ENCODE data around the gene GDA. TPM values are rescaled to one million over a fixed set of nuclear protein-coding genes. Genes with fewer than 3 reads are reported as not detected.

The GDA gene
- total and polyA plus RNA-seq, 4 donors, result 0.04 to 1.5 (median 0.63) TPM

GRCh38 chr9:72137697-72138365, 11.4 kb upstream of the GDA start:
- Histone ChIP-seq H3K27me3 (ENCODE audit: control insufficient read depth in 3 of 3, insufficient read depth in 3 of 3, low read length in 2 of 3) (no peaks in the 10 kb centered on the region), H3K4me1 (ENCODE audit: control insufficient read depth in 5 of 5, insufficient read depth in 5 of 5, low read length in 5 of 5) (no peaks in the 10 kb centered on the region), H3K27ac (ENCODE audit: low read depth in 1 of 2, low read length in 1 of 2) (no peak overlapping the region), H3K36me3 (ENCODE audit: control insufficient read depth in 4 of 4, insufficient read depth in 4 of 4, low read length in 4 of 4) (no peaks in the 10 kb centered on the region), H3K9ac (ENCODE audit: insufficient read depth in 1 of 2, low read length in 2 of 2) (no peak overlapping the region), H3K9me3 (ENCODE audit: control insufficient read depth in 4 of 4, insufficient read depth in 3 of 4, low read length in 3 of 4) (no peaks in the 10 kb centered on the region), H3K4me3 (no peak overlapping the region)
- WGBS, 2 donors, result 83 to 85% methylated on average over 6 of the region's 6 CpGs
- DNase-seq, result no peak
- no peak for ATAC-seq (ENCODE audit: insufficient read depth, low FRiP score)
- no peak for TF ChIP-seq CTCF (IDR thresholded peaks at IDR 0.05; ENCODE audit: control extremely low read depth, extremely low read depth)

GRCh38 chr9:72139226-72139625, 10.0 kb upstream of the GDA start:
- 82 to 86% methylated on average over 2 of the region's 2 CpGs for WGBS, 2 donors
- Histone ChIP-seq H3K9me3 (ENCODE audit: control insufficient read depth in 4 of 4, insufficient read depth in 3 of 4, low read length in 3 of 4) (no peaks in the 10 kb centered on the region), H3K4me1 (ENCODE audit: control insufficient read depth in 5 of 5, insufficient read depth in 5 of 5, low read length in 5 of 5) (no peaks in the 10 kb centered on the region), H3K4me3 (no peak overlapping the region), H3K9ac (ENCODE audit: insufficient read depth in 1 of 2, low read length in 2 of 2) (no peak overlapping the region), H3K27ac (ENCODE audit: low read depth in 1 of 2, low read length in 1 of 2) (no peak overlapping the region), H3K27me3 (ENCODE audit: control insufficient read depth in 3 of 3, insufficient read depth in 3 of 3, low read length in 2 of 3) (no peaks in the 10 kb centered on the region), H3K36me3 (ENCODE audit: control insufficient read depth in 4 of 4, insufficient read depth in 4 of 4, low read length in 4 of 4) (no peaks in the 10 kb centered on the region)
- DNase-seq (no peak), ATAC-seq (ENCODE audit: insufficient read depth, low FRiP score) (no peak)
- TF ChIP-seq CTCF (IDR thresholded peaks at IDR 0.05; ENCODE audit: control extremely low read depth, extremely low read depth), result no peak

GRCh38 chr9:72140586-72140985, 8.7 kb upstream of the GDA start:
- Histone ChIP-seq H3K27ac (ENCODE audit: low read depth in 1 of 2, low read length in 1 of 2) (no peak overlapping the region), H3K4me1 (ENCODE audit: control insufficient read depth in 5 of 5, insufficient read depth in 5 of 5, low read length in 5 of 5) (no peaks in the 10 kb centered on the region), H3K9ac (ENCODE audit: insufficient read depth in 1 of 2, low read length in 2 of 2) (no peak overlapping the region), H3K4me3 (no peak overlapping the region), H3K27me3 (ENCODE audit: control insufficient read depth in 3 of 3, insufficient read depth in 3 of 3, low read length in 2 of 3) (no peaks in the 10 kb centered on the region), H3K36me3 (ENCODE audit: control insufficient read depth in 4 of 4, insufficient read depth in 4 of 4, low read length in 4 of 4) (no peaks in the 10 kb centered on the region), H3K9me3 (ENCODE audit: control insufficient read depth in 4 of 4, insufficient read depth in 3 of 4, low read length in 3 of 4) (no peaks in the 10 kb centered on the region)
- ATAC-seq (ENCODE audit: insufficient read depth, low FRiP score), result no peak
- WGBS, 2 donors, result 79 to 86% methylated on average over 4 of the region's 4 CpGs
- DNase-seq, result no peak
- TF ChIP-seq CTCF (IDR thresholded peaks at IDR 0.05; ENCODE audit: control extremely low read depth, extremely low read depth), result no peak

- TF ChIP-seq CTCF (IDR thresholded peaks at IDR 0.05; ENCODE audit: control extremely low read depth, extremely low read depth), result no peak
- ATAC-seq (ENCODE audit: insufficient read depth, low FRiP score), result no peak
- no peak overlapping the region for H3K27ac ChIP-seq (ENCODE audit: low read depth in 1 of 2, low read length in 1 of 2)
These were observed 7.8 kb upstream of the GDA start for GRCh38 chr9:72141484-72141883.

More at GRCh38 chr9:72141484-72141883, 7.8 kb upstream of the GDA start:
- Histone ChIP-seq H3K9ac (ENCODE audit: insufficient read depth in 1 of 2, low read length in 2 of 2) (no peak overlapping the region), H3K4me1 (ENCODE audit: control insufficient read depth in 5 of 5, insufficient read depth in 5 of 5, low read length in 5 of 5) (no peaks in the 10 kb centered on the region), H3K9me3 (ENCODE audit: control insufficient read depth in 4 of 4, insufficient read depth in 3 of 4, low read length in 3 of 4) (no peaks in the 10 kb centered on the region), H3K4me3 (no peak overlapping the region), H3K27me3 (ENCODE audit: control insufficient read depth in 3 of 3, insufficient read depth in 3 of 3, low read length in 2 of 3) (peaks cover 0 to under 1% (median 0%) of the 10 kb centered on the region in 3 donors), H3K36me3 (ENCODE audit: control insufficient read depth in 4 of 4, insufficient read depth in 4 of 4, low read length in 4 of 4) (no peaks in the 10 kb centered on the region)
- WGBS, 2 donors, result 76 to 79% methylated on average over 3 of the region's 3 CpGs
- DNase-seq, result no peak
